GM18873 (cell line): ENCODE data around the gene SMARCB1.

Experiments
- ATAC-seq: cut with Tn5 transposase; IDR thresholded peaks from one replicate; pipeline ENCODE4 v1.9.1; 2021; ENCODE audit warnings: mild to moderate bottlenecking, moderate library complexity, moderate number of reproducible peaks; ENCODE audit not compliant: unreplicated experiment, low FRiP score

SMARCB1 gene

DNA sequence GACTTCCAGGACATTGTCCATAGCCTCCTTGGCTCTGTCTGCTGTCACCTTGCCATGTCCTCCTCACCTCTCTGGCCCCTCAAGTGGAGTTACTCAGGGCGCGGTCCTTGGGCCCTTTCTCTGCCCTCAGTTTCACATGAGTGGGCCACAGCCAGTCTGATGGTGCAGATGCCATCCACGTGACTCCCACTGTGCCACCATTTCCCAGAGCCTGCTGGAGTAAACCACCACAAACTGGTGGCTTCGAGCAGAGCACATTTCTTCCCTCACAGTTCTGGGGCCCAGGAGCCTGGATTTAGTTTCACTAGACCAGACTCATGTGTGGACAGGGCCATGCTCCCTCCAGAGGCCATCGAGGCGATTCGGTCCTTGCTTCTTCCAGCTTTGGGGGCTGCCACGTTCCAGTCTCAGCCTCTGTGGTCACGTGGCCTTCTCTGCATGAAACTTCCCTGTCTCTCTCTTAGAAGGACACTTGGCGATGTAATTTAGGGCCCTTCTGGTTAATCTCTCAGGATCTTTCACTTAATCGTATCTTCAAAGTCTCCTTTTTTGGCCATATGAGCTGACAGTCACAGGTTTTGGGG lies 14.6 kb downstream of the SMARCB1 start:
- ATAC-seq = peak; percentile 1

DNA sequence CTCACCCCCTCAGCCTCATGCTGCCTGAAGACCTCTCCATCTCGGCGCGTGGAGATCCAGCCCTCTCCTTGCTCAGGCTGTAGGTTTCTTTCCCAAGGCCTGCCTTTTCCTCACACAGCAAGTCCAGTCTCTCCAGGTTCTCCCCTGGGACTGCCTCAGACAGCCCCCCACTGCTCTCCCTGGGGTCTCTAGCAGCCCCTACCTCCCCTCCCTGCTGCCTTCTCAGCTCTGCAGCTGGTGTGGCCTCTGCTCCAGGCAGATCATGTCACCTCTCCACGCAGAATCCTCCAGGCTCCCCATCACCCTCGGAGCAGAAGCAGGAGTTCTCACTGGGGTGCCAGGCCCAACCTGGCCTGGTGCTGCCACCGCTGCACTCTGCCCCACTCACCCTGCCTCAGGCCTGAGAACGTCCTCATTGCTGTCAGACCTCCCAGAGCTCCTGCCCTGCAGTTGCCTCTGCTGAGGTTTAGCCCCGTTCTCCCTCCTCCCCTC lies 15.2 kb downstream of the SMARCB1 start:
- no peak for ATAC-seq

GRCh38 chr22:23803001-23803819 lies 16.4 kb downstream of the SMARCB1 start:
- no peak for ATAC-seq

- no peak for ATAC-seq
Measured at GRCh38 chr22:23804781-23805291, 18.1 kb downstream of the SMARCB1 start.

GRCh38 chr22:23806837-23807236 lies 20.1 kb downstream of the SMARCB1 start:
- no peak for ATAC-seq

GRCh38 chr22:23812378-23812777 lies 25.6 kb downstream of the SMARCB1 start:
- ATAC-seq = no peak

- ATAC-seq = no peak
Measured at GRCh38 chr22:23815541-23816155, 28.9 kb downstream of the SMARCB1 start.

DNA sequence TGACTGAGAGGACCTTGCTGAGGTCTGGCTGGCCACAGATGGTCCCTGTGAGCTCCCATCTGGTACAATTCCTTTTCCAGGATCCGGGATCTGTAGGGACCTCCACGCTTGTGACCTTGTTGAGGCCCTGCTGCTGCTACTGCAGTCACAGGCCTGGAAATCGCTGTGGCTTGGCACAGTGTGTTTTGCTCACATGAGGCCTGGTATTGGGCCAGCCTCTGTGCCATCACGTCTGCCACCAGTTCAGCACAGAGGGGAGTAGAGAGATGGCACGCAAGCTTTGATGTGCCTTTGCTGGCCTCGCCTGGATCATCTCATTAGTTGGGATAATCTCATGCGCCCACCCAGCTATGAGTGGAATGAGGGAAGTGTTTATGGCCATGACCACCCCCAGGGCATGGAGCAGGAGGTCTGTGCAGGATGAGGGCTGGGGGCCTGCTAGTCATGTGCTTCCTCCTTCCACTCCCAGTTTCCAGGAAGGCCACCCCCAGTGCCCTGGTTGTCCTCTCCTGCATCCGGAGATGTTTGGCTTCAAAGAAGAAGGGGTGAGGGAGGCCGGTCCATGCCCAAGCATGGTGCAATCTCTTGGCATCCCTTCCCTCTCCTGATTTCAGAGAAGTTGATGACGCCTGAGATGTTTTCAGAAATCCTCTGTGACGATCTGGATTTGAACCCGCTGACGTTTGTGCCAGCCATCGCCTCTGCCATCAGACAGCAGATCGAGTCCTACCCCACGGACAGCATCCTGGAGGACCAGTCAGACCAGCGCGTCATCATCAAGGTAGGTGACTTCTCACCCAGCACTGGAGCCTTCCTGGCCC lies 29.6 kb downstream of the SMARCB1 start:
- ATAC-seq = no peak

DNA sequence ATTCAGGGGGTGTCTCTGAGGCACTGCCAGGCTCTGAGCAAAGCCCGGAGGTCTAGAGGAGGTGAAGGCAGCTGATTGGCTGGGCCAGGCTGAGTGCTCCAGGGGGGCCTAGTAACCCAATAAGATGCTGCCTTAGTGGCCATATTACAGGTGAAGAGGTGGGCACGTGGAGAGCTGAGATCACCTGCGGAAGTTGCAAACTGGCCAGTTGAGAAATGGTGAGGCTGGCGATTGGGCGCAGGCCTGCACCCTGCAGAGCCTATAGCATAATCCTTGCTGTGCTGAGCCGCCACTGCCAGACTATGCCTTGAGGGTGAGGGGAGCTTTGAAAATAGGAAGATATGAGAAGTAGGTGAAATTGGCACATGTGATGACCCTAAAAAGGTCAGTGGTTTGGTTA lies 30.4 kb downstream of the SMARCB1 start:
- ATAC-seq = no peak

GRCh38 chr22:23818541-23818940 lies 31.8 kb downstream of the SMARCB1 start:
- no peak for ATAC-seq

DNA sequence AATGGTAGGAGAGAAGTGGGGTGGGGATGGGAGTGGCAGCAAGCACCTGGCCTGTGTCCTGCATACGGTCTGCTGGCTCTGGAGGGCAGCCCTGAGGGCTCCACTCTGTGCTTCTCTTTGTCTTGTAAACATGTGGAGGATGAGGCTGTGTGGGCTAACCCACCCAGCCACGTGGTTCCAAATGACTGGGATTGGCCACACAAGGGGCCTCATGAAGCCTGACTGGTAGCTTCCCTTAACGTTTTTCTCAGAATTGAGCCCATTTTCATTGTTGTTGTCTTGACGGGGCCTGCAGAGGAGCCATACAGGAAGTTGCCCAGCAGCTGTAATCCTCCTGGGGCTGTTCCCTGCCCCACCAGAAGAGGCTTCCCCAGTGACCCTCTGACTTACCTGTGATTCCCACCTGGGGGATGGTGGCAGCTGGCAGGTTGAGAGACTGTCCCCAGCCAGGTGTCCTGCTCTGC lies 34.0 kb downstream of the SMARCB1 start:
- ATAC-seq = no peak

DNA sequence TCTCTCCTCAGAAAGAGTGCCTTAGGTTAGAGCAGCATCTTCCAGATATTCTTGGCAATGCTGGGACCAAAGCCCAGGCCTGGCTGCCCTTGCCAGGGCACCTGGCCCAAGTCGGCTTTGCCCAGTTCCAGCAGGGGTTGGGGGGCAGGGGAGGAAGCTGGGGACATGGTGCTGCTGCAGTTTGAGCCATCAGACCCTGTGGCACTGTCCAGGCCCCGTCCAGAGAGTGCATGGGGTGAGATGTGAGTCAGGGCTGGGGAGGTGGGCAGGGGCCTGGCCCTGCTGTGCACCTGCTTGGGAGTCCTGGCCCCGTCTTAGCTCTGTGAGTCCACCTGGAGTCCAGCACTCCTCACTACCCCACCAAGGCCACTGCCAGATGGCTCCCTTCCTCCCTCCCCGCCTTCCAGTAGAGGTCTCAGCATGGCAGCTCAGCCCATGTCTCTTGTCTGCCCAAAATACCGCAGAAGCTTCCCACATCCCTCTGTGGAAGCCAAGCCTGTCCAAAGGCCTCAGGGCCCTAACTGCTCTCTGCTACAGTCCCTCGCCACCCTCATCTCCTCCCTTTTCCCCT lies 35.4 kb downstream of the SMARCB1 start:
- ATAC-seq = no peak

DNA sequence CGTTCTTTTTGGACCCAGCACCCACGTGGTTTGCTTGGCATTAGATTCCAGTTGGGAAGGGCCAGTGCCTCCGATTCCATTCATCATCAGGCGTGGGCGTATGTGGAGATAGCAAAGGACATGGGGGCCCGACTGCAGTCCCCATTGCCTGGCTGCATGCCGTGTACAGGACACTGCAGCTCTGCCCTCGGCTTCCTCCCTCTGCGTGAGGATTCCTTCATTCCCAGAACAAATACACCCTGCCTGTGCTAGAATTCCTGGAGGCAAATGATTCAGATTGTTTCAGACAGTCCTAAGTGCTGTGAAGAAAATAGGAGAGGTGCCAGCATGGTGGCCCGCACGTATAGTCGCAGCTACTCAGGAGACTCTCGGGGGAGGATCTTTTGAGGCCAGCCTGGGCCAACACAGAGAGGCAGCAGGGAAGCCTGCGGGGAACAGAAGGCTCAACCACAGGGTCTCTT lies 36.6 kb downstream of the SMARCB1 start:
- no peak for ATAC-seq

- no peak for ATAC-seq
Measured at GRCh38 chr22:23824476-23825245, 37.9 kb downstream of the SMARCB1 start.

GRCh38 chr22:23825246-23825905 lies 38.6 kb downstream of the SMARCB1 start:
- ATAC-seq = no peak

DNA sequence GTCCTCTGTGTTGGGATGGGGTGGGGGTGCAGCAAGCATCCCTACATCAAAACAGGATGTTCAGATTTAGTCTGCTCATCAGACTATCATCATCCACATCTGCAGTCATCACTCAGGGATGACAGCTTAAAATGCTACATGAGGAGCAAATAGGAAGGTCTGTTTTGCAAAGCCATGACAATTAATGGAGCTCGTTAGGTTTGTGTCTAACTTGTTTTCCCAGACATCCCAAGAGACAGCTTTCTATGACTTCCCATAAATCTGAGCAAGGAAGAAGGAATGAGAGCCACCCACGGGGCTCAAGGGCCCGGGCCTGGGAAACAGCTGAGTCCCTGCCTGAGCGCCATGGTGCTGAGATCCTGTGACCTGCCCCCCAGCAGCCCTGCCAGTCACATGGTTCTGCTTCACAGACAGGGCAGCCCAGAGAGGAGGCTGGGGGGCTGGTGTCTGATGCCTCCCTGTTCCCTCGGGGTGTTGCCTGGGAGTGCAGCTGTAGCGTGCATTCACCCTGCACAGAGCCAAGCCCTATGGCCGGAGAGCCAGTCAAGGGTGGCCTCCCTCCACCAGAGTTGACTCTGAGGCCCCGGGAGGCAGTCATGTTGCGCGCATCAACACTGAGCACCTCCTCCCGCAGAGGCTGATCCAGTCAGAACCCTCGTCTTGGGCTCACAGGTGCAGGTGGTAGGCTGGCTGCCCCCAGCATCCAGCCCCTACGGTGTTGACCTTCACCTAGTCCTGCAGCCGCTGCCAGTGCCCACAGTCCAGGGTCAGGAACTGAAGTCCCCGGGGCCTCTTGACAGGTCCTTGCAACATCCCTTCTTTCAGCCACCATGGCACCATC lies 40.0 kb downstream of the SMARCB1 start:
- ATAC-seq = no peak

- ATAC-seq = no peak
Measured at GRCh38 chr22:23827351-23827995, 40.7 kb downstream of the SMARCB1 start.
